ENCODE measurements around the gene TMEM35A.
"Not testable (repeated sequence)": the region's sequence is repeated elsewhere in the genome, so short reads cannot be mapped to it uniquely, and the experiment has no call there.

The TMEM35A gene

GRCh38 chrX:101051153-101051548, 27.5 kb upstream of the TMEM35A start:
- Histone ChIP-seq H3K79me1 (ENCODE audit: low read depth, low read length) (no peaks in the 10 kb centered on the region), H2AFZ (ENCODE audit: low read length) (peak overlapping the region; percentile 93), H3K18ac (ENCODE audit: low read length) (no peak overlapping the region), H3K4me1 (ENCODE audit: control insufficient read depth in 2 of 2, insufficient read depth in 1 of 2, low read depth in 1 of 2, low read length in 2 of 2) (peaks cover 0 to 2% of the 10 kb centered on the region in 2 donors), H3K4ac (ENCODE audit: low read length) (no peak overlapping the region), H2BK15ac (ENCODE audit: low read length) (no peak overlapping the region), H2BK12ac (ENCODE audit: low read length) (no peak overlapping the region), H2AK5ac (ENCODE audit: low read depth, low read length) (no peak overlapping the region), H3K27me3 (ENCODE audit: control insufficient read depth in 3 of 3, insufficient read depth in 3 of 3, low read depth in 1 of 3, low read length in 3 of 3) (no peaks in the 10 kb centered on the region), H4K91ac (ENCODE audit: low read depth, low read length, poor library complexity) (no peak overlapping the region), H3K9ac (ENCODE audit: low read depth, low read length, poor library complexity) (peak overlapping the region; percentile 72), H2BK5ac (ENCODE audit: low read length) (no peak overlapping the region), H3K14ac (ENCODE audit: low read length) (no peak overlapping the region), H2BK120ac (ENCODE audit: low read depth, low read length) (no peak overlapping the region), H3K27ac (replicated peaks; ENCODE audit: low read length) (no peak overlapping the region), H3K4me3 (ENCODE audit: low read length in 2 of 2) (peak overlapping the region; percentile 56 to 89), H4K8ac (ENCODE audit: low read depth, low read length) (no peak overlapping the region), H3K23ac (ENCODE audit: low read depth, low read length, poor library complexity) (no peak overlapping the region), H3K9me3 (replicated peaks in 1 of 2; ENCODE audit: control insufficient read depth in 2 of 2, insufficient read depth in 1 of 2, low read depth in 1 of 2, low read length in 2 of 2) (no peaks in the 10 kb centered on the region), H3K4me2 (ENCODE audit: insufficient read depth, low read length, poor library complexity, severe bottlenecking) (peak overlapping the region; percentile 46), H3K36me3 (replicated peaks in 1 of 2; ENCODE audit: control insufficient read depth in 2 of 2, insufficient read depth in 2 of 2, low read length in 2 of 2) (no peaks in the 10 kb centered on the region)
- no CpG with 5 or more reads among the region's 5 CpGs for WGBS, 2 donors (ENCODE audit: extremely low coverage in 2 of 2, insufficient read length in 2 of 2, insufficient replicate concordance in 1 of 2)
- DNase-seq (ENCODE audit: low spot score): no peak

DNA sequence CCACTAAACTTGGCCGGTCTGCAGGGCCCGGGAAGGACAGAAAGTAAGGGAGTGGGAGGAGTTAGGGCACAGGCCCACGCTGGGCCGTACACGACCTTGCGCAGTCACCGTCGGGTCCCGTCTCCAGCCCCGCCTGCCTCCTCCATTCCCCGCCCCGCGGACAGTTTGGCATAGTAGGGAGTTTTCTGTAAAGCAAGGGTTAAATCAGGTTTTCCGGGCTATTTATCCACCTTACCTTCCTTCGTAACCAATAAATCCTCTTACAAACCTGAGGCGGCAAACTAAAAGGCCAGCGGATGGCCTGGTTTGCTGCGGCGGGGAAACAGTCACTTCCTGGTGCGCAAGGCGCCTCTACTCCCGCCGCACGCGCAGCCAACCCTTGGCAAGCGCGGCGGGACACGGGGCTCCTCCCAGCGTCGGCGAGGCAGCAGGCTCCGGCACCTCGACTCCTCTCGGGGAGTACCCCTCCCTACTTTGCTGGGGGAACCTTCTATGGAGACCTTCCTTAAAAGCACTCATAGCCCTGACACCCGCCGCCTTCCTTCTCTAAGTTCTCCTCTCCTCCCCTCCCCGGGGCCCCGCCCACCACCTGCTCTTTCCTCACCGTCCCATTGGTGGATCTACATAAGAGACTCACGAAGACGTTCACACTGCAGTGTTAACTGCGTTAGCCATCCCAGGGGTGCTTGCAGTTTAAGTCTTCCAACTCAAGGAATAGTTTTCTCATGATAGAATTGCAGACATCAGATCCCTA, 27.0 kb upstream of the TMEM35A start, which contains the start of gene TRMT2B:
Gene TRMT2B, minus strand, starts transcription at position 563 of the 754 bp plus-strand sequence. CDS start 9,822 bp downstream, outside the sequence.
- no peaks in the 10 kb centered on the region for H3K36me3 ChIP-seq (replicated peaks in 1 of 2; ENCODE audit: control insufficient read depth in 2 of 2, insufficient read depth in 2 of 2, low read length in 2 of 2)
- H3K27ac ChIP-seq (replicated peaks; ENCODE audit: low read length): no peak within 1 kb of the TSS
- H2AK5ac ChIP-seq (ENCODE audit: low read depth, low read length): no peak within 1 kb of the TSS
- no peak within 1 kb of the TSS for H2BK12ac ChIP-seq (ENCODE audit: low read length)
- H3K79me1 ChIP-seq (ENCODE audit: low read depth, low read length): no peaks in the 10 kb centered on the region
- peak within 1 kb of the TSS; percentile 77 for H3K18ac ChIP-seq (ENCODE audit: low read length)
- H3K9me3 ChIP-seq (replicated peaks in 1 of 2; ENCODE audit: control insufficient read depth in 2 of 2, insufficient read depth in 1 of 2, low read depth in 1 of 2, low read length in 2 of 2): no peaks in the 10 kb centered on the region
- peak within 1 kb of the TSS; percentile 93 for H2AFZ ChIP-seq (ENCODE audit: low read length)
- H3K23ac ChIP-seq (ENCODE audit: low read depth, low read length, poor library complexity): no peak within 1 kb of the TSS
- no peak within 1 kb of the TSS for H3K4ac ChIP-seq (ENCODE audit: low read length)
- H3K9ac ChIP-seq (ENCODE audit: low read depth, low read length, poor library complexity): peak within 1 kb of the TSS; percentile 72
- no peak within 1 kb of the TSS for H4K91ac ChIP-seq (ENCODE audit: low read depth, low read length, poor library complexity)
- H3K4me3 ChIP-seq (ENCODE audit: low read length in 2 of 2): peak within 1 kb of the TSS; percentile 56 to 89
- no peaks in the 10 kb centered on the region for H3K27me3 ChIP-seq (ENCODE audit: control insufficient read depth in 3 of 3, insufficient read depth in 3 of 3, low read depth in 1 of 3, low read length in 3 of 3)
- DNase-seq (ENCODE audit: low spot score): peak; percentile 40
- no CpG with 5 or more reads among the region's 43 CpGs for WGBS, 2 donors (ENCODE audit: extremely low coverage in 2 of 2, insufficient read length in 2 of 2, insufficient replicate concordance in 1 of 2)
- H3K14ac ChIP-seq (ENCODE audit: low read length): no peak within 1 kb of the TSS
- no peak within 1 kb of the TSS for H2BK5ac ChIP-seq (ENCODE audit: low read length)
- H2BK120ac ChIP-seq (ENCODE audit: low read depth, low read length): no peak within 1 kb of the TSS
- no peak within 1 kb of the TSS for H4K8ac ChIP-seq (ENCODE audit: low read depth, low read length)
- H3K4me1 ChIP-seq (ENCODE audit: control insufficient read depth in 2 of 2, insufficient read depth in 1 of 2, low read depth in 1 of 2, low read length in 2 of 2): peaks cover 0 to 2% of the 10 kb centered on the region in 2 donors
- no peak within 1 kb of the TSS for H2BK15ac ChIP-seq (ENCODE audit: low read length)
- peak within 1 kb of the TSS; percentile 46 for H3K4me2 ChIP-seq (ENCODE audit: insufficient read depth, low read length, poor library complexity, severe bottlenecking)

- not testable (repeated sequence) for H3K4me3 ChIP-seq (ENCODE audit: low read length in 2 of 2)
Measured at GRCh38 chrX:101056551-101056950, 22.1 kb upstream of the TMEM35A start.

DNA sequence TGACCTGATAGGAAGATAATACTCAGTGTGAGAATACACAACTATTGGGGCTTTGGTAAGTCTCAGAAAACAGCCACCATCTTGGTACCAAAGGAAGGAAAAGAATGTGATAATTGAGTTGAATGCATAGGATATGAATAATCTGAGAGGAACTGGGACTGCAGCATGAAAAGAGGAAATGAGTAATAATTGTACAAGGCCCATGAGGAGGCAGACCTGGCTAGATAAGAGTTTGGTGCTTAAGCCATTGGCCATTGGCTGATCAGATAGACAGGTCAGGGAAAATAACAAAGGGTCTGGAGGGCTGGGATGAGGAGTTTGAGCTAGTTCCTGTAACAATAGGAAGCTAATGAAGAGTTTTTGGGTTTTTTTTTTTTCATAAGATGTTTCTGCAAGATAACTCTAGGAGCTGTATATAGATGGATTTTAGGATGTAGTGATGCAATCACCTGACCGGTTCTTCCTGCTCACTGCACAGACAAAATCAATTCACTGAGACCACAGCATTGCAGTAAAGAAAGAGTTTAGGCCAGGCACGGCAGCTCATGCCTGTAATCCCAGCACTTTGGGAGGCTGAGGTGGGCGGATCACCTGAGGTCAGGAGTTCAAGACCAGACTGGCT, 21.5 kb upstream of the TMEM35A start:
- Histone ChIP-seq H2BK5ac (ENCODE audit: low read length) (no peak overlapping the region), H2BK120ac (ENCODE audit: low read depth, low read length) (no peak overlapping the region)
- WGBS, 2 donors (ENCODE audit: extremely low coverage in 2 of 2, insufficient read length in 2 of 2, insufficient replicate concordance in 1 of 2): no CpG with 5 or more reads among the region's 3 CpGs

More at GRCh38 chrX:101056551-101056950, 22.1 kb upstream of the TMEM35A start:
- not testable (repeated sequence) for H3K27me3 ChIP-seq (ENCODE audit: control insufficient read depth in 3 of 3, insufficient read depth in 3 of 3, low read depth in 1 of 3, low read length in 3 of 3); H3K23ac ChIP-seq (ENCODE audit: low read depth, low read length, poor library complexity); H3K14ac ChIP-seq (ENCODE audit: low read length); H3K79me1 ChIP-seq (ENCODE audit: low read depth, low read length); H2AK5ac ChIP-seq (ENCODE audit: low read depth, low read length); H3K9me3 ChIP-seq (replicated peaks in 1 of 2; ENCODE audit: control insufficient read depth in 2 of 2, insufficient read depth in 1 of 2, low read depth in 1 of 2, low read length in 2 of 2); H3K4ac ChIP-seq (ENCODE audit: low read length); H2BK12ac ChIP-seq (ENCODE audit: low read length); H3K36me3 ChIP-seq (replicated peaks in 1 of 2; ENCODE audit: control insufficient read depth in 2 of 2, insufficient read depth in 2 of 2, low read length in 2 of 2); H2BK5ac ChIP-seq (ENCODE audit: low read length); H3K4me2 ChIP-seq (ENCODE audit: insufficient read depth, low read length, poor library complexity, severe bottlenecking); H2BK120ac ChIP-seq (ENCODE audit: low read depth, low read length); H3K27ac ChIP-seq (replicated peaks; ENCODE audit: low read length); H2AFZ ChIP-seq (ENCODE audit: low read length); H4K91ac ChIP-seq (ENCODE audit: low read depth, low read length, poor library complexity); DNase-seq (ENCODE audit: low spot score); H2BK15ac ChIP-seq (ENCODE audit: low read length); H3K18ac ChIP-seq (ENCODE audit: low read length); H3K9ac ChIP-seq (ENCODE audit: low read depth, low read length, poor library complexity); H3K4me1 ChIP-seq (ENCODE audit: control insufficient read depth in 2 of 2, insufficient read depth in 1 of 2, low read depth in 1 of 2, low read length in 2 of 2); H4K8ac ChIP-seq (ENCODE audit: low read depth, low read length)
- no CpG with 5 or more reads among the region's 4 CpGs for WGBS, 2 donors (ENCODE audit: extremely low coverage in 2 of 2, insufficient read length in 2 of 2, insufficient replicate concordance in 1 of 2)

More for the DNA sequence above, 21.5 kb upstream of the TMEM35A start:
- no peak for DNase-seq (ENCODE audit: low spot score)
- H3K4me1 ChIP-seq (ENCODE audit: control insufficient read depth in 2 of 2, insufficient read depth in 1 of 2, low read depth in 1 of 2, low read length in 2 of 2): no peaks in the 10 kb centered on the region
- no peak overlapping the region for H2BK12ac ChIP-seq (ENCODE audit: low read length)
- no peaks in the 10 kb centered on the region for H3K79me1 ChIP-seq (ENCODE audit: low read depth, low read length)
- no peaks in the 10 kb centered on the region for H3K9me3 ChIP-seq (replicated peaks in 1 of 2; ENCODE audit: control insufficient read depth in 2 of 2, insufficient read depth in 1 of 2, low read depth in 1 of 2, low read length in 2 of 2)
- H3K27me3 ChIP-seq (ENCODE audit: control insufficient read depth in 3 of 3, insufficient read depth in 3 of 3, low read depth in 1 of 3, low read length in 3 of 3): no peaks in the 10 kb centered on the region
- H2BK15ac ChIP-seq (ENCODE audit: low read length): no peak overlapping the region
- H4K8ac ChIP-seq (ENCODE audit: low read depth, low read length): no peak overlapping the region
- H2AFZ ChIP-seq (ENCODE audit: low read length): no peak overlapping the region
- H3K23ac ChIP-seq (ENCODE audit: low read depth, low read length, poor library complexity): no peak overlapping the region
- H4K91ac ChIP-seq (ENCODE audit: low read depth, low read length, poor library complexity): no peak overlapping the region
- no peak overlapping the region for H3K4ac ChIP-seq (ENCODE audit: low read length)
- no peak overlapping the region for H2AK5ac ChIP-seq (ENCODE audit: low read depth, low read length)
- H3K14ac ChIP-seq (ENCODE audit: low read length): no peak overlapping the region
- no peaks in the 10 kb centered on the region for H3K36me3 ChIP-seq (replicated peaks in 1 of 2; ENCODE audit: control insufficient read depth in 2 of 2, insufficient read depth in 2 of 2, low read length in 2 of 2)
- no peak overlapping the region for H3K9ac ChIP-seq (ENCODE audit: low read depth, low read length, poor library complexity)
- no peak overlapping the region for H3K4me2 ChIP-seq (ENCODE audit: insufficient read depth, low read length, poor library complexity, severe bottlenecking)
- no peak overlapping the region for H3K4me3 ChIP-seq (ENCODE audit: low read length in 2 of 2)
- no peak overlapping the region for H3K27ac ChIP-seq (replicated peaks; ENCODE audit: low read length)
- no peak overlapping the region for H3K18ac ChIP-seq (ENCODE audit: low read length)
